Astrocyte (in vitro differentiated cells and primary cell): Measurements from ENCODE around the gene RCAN2.

ENCODE experiments used
- CTCF ChIP-seq: IDR thresholded peaks from 2 replicates; pipeline ENCODE4 v1.5.1; 2011; ENCODE audit warnings: low read depth, mild to moderate bottlenecking, inconsistent platforms, low read length, moderate library complexity; ENCODE audit not compliant: insufficient read depth
- EZH2 ChIP-seq: IDR thresholded peaks from 2 replicates; pipeline ENCODE4 v1.6.1; 2012; ENCODE audit warnings: mild to moderate bottlenecking, low read length, inconsistent platforms; ENCODE audit not compliant: insufficient read depth

- TF ChIP-seq CTCF (no peak), EZH2 (no peak)
Measured at GRCh38 chr6:46400898-46401297, 90.4 kb downstream of the RCAN2 start.
